BE2C (cell line): ENCODE data around the gene SDR39U1.

Experiments
- DNase-seq: peaks from one replicate; pipeline ENCODE4 v3.0.0-alpha.2; 2020
- H3K27me3 ChIP-seq: fragments of 250-450 bp; sonication (Bioruptor Pico); 2 replicates; pipeline ENCODE4 v1.5.1; 2020; ENCODE audit warnings: mild to moderate bottlenecking
- H3K36me3 ChIP-seq: fragments of 250-450 bp; sonication (Bioruptor Pico); 2 replicates; pipeline ENCODE4 v1.5.1; 2020; ENCODE audit warnings: mild to moderate bottlenecking
- H3K4me1 ChIP-seq: fragments of 250-450 bp; sonication (Bioruptor Pico); 2 replicates; pipeline ENCODE4 v1.5.1; 2020
- H3K4me3 ChIP-seq: 2 replicates; pipeline ENCODE4 v1.5.1; 2011; ENCODE audit warnings: low read depth, low read length
- H3K9me3 ChIP-seq: fragments of 250-450 bp; sonication (Bioruptor Pico); 2 replicates; pipeline ENCODE4 v1.5.1; 2020
- TF ChIP-seq, protein P1 (sequence below): IDR thresholded peaks from 2 replicates; pipeline ENCODE4 v1.5.1; 2012; ENCODE audit warnings: mild to moderate bottlenecking, low read depth, low read length

Gene SDR39U1

DNA sequence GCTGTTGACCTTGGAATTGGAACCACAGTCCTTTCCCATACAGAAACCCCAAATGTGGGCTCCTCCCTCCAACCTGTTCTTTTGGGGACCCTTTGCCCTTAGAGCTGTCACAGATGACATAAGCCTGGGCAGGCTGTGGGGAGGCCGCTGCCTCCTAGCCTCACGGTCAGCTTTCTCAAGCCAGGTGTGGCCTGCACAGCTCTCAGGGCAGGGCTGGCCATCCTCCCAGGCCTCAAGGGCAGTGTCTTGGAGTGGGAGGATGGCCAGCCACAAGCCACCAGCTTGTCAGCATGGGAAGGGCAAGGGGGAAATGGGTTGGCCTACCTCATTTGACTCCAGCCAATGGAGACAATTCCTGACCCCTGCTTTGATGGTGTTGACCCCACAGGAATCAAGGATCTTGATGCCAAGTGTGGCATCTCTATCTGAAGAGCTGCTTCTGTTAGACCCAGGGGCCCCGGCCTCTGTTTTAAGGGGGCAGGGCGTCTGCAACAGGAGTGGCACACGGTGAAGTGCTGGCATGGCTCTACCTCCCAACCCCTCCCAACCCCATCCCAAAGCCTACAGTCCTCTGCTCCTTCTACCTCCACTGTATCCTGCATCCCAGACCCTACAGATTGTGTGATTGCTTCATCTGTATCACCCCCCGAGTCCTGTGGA lies 24.6 kb downstream of the SDR39U1 start:
- H3K9me3 ChIP-seq = no peaks in the 10 kb centered on the region
- no peaks in the 10 kb centered on the region for H3K27me3 ChIP-seq
- peaks cover 6% of the 10 kb centered on the region for H3K4me1 ChIP-seq
- DNase-seq = no peak
- no peak overlapping the region for H3K4me3 ChIP-seq
- TF ChIP-seq, protein P1, sequence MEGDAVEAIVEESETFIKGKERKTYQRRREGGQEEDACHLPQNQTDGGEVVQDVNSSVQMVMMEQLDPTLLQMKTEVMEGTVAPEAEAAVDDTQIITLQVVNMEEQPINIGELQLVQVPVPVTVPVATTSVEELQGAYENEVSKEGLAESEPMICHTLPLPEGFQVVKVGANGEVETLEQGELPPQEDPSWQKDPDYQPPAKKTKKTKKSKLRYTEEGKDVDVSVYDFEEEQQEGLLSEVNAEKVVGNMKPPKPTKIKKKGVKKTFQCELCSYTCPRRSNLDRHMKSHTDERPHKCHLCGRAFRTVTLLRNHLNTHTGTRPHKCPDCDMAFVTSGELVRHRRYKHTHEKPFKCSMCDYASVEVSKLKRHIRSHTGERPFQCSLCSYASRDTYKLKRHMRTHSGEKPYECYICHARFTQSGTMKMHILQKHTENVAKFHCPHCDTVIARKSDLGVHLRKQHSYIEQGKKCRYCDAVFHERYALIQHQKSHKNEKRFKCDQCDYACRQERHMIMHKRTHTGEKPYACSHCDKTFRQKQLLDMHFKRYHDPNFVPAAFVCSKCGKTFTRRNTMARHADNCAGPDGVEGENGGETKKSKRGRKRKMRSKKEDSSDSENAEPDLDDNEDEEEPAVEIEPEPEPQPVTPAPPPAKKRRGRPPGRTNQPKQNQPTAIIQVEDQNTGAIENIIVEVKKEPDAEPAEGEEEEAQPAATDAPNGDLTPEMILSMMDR = no peak
- no peaks in the 10 kb centered on the region for H3K36me3 ChIP-seq

DNA sequence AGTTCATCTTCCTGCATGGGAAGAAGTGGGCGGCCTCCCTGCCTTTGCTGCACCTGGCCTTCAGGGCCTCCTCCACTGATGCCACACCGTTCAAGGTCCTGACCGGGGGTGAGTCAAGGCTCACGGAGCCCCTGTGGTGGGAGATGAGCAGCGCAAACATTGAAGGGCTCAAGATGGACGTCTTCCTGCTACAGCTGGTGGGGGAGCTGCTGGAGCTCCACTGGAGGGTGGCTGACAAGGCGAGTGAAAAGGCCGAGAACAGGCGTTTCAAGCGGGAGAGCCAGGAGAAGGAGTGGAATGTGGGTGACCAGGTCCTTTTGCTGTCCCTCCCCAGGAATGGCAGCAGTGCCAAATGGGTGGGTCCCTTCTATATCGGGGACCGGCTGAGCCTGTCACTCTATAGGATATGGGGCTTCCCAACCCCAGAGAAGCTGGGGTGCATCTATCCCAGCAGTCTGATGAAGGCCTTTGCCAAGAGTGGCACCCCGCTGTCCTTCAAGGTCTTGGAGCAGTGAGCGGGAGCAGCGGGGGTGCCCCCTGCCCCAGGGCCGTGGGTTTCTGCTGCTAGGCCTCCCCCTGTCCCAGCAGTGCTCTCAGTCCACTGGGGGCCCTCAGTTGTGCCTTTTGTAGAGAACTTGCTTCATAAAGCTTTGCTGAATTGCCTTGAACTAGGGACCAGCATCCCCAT lies 25.5 kb downstream of the SDR39U1 start:
- Histone ChIP-seq H3K4me3 (no peak overlapping the region), H3K4me1 (peaks cover 11% of the 10 kb centered on the region), H3K27me3 (no peaks in the 10 kb centered on the region), H3K9me3 (no peaks in the 10 kb centered on the region), H3K36me3 (no peaks in the 10 kb centered on the region)
- TF ChIP-seq, protein P1 = no peak
- no peak for DNase-seq

DNA sequence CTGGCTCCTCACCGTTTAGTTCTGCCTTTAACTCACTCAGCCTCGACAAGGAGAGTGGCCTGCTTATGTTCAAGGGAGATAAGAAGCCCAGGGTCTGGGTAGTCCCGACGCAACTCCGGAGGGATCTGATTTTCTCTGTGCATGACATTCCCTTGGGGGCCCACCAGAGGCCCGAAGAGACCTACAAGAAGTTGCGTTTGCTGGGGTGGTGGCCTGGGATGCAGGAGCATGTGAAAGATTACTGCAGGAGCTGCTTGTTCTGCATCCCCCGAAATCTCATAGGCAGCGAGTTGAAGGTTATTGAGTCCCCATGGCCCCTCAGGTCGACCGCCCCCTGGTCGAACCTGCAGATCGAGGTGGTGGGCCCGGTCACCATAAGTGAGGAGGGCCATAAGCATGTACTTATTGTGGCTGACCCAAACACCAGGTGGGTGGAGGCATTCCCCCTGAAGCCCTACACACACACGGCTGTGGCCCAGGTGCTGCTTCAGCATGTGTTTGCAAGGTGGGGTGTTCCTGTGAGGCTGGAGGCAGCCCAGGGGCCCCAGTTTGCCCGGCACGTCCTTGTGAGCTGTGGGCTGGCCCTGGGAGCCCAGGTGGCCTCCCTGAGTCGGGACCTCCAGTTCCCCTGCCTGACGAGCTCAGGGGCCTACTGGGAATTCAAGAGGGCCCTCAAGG lies 26.2 kb downstream of the SDR39U1 start:
- Histone ChIP-seq H3K4me1 (peaks cover 13% of the 10 kb centered on the region), H3K9me3 (no peaks in the 10 kb centered on the region), H3K27me3 (no peaks in the 10 kb centered on the region), H3K4me3 (no peak overlapping the region), H3K36me3 (no peaks in the 10 kb centered on the region)
- TF ChIP-seq, protein P1 = 0 out of 2 replicates have a peak, but pooled peaks have one; percentile 5
- peak; percentile 50 for DNase-seq

DNA sequence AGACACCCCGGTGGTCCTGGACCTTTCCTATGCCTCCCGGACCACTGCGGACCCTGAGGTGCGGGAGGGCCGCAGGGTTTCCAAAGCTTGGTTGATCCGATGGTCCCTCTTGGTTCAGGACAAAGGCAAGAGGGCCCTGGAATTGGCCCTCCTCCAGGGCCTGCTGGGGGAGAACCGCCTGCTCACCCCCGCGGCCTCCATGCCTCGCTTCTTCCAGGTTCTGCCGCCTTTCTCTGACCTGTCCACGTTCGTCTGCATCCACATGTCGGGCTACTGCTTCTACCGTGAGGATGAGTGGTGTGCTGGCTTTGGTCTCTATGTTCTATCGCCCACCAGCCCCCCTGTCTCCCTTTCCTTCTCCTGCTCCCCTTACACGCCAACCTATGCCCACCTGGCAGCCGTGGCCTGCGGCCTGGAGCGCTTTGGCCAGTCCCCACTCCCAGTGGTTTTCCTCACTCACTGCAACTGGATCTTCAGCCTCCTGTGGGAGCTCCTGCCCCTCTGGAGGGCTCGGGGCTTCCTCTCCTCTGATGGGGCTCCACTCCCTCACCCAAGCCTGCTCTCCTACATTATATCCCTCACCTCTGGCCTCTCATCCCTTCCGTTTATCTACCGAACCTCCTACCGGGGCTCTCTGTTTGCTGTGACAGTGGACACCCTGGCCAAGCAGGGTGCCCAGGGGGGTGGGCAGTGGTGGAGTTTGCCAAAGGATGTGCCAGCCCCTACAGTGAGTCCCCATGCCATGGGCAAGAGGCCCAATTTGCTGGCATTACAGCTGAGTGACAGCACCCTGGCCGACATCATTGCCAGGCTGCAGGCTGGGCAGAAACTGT lies 26.9 kb downstream of the SDR39U1 start:
- Histone ChIP-seq H3K27me3 (no peaks in the 10 kb centered on the region), H3K4me3 (no peak overlapping the region), H3K4me1 (peaks cover 13% of the 10 kb centered on the region), H3K9me3 (no peaks in the 10 kb centered on the region), H3K36me3 (no peaks in the 10 kb centered on the region)
- no peak for DNase-seq
- TF ChIP-seq, protein P1 = no peak

DNA sequence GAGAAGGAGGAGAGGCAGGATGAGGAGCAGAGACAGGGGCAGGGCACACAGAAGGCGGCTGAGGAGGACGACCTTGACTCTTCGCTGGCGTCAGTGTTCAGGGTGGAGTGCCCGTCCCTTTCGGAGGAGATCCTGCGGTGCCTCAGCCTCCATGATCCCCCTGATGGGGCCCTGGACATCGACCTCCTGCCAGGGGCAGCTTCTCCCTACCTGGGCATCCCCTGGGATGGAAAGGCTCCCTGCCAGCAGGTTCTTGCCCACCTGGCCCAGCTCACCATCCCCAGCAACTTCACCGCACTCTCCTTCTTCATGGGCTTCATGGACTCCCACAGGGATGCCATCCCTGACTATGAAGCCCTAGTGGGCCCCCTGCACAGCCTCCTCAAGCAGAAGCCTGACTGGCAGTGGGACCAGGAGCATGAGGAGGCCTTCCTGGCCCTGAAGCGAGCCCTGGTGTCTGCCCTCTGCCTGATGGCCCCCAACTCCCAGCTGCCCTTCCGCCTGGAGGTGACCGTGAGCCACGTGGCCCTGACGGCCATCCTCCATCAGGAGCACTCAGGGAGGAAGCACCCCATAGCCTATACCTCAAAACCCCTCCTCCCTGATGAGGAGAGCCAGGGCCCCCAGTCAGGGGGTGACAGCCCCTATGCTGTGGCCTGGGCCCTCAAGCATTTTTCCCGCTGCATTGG lies 27.7 kb downstream of the SDR39U1 start:
- Histone ChIP-seq H3K27me3 (no peaks in the 10 kb centered on the region), H3K9me3 (no peaks in the 10 kb centered on the region), H3K36me3 (no peaks in the 10 kb centered on the region), H3K4me1 (peaks cover 13% of the 10 kb centered on the region), H3K4me3 (no peak overlapping the region)
- DNase-seq = no peak
- TF ChIP-seq, protein P1 = no peak
